ENCODE results near the gene CRYM.

Gene CRYM

GRCh38 chr16:21227866-21228265, 50.2 kb downstream of the CRYM start:
- no peak overlapping the region for H3K9ac ChIP-seq
- TF ChIP-seq CTCF (IDR thresholded peaks at IDR 0.05) = no peak
- no peaks in the 10 kb centered on the region for H3K4me1 ChIP-seq
- H3K79me2 ChIP-seq = no peaks in the 10 kb centered on the region
- H3K27me3 ChIP-seq (ENCODE audit: control insufficient read depth, insufficient read depth, low read length) = no peaks in the 10 kb centered on the region
- H3K4me2 ChIP-seq (ENCODE audit: low read length) = no peak overlapping the region
- H3K27ac ChIP-seq = no peak overlapping the region
- no peak overlapping the region for H3K4me3 ChIP-seq (ENCODE audit: low read depth, low read length)
- H3K36me3 ChIP-seq (ENCODE audit: control insufficient read depth, insufficient read depth, low read length) = no peaks in the 10 kb centered on the region
- H3K9me3 ChIP-seq (ENCODE audit: control insufficient read depth, low read length) = no peaks in the 10 kb centered on the region
- no peak overlapping the region for H2AFZ ChIP-seq

GRCh38 chr16:21226749-21227148, 51.3 kb downstream of the CRYM start:
- H3K4me3 ChIP-seq (ENCODE audit: low read depth, low read length) = no peak overlapping the region
- no peaks in the 10 kb centered on the region for H3K79me2 ChIP-seq
- no peak overlapping the region for H3K27ac ChIP-seq
- no peak overlapping the region for H3K9ac ChIP-seq
- H3K9me3 ChIP-seq (ENCODE audit: control insufficient read depth, low read length) = no peaks in the 10 kb centered on the region
- H2AFZ ChIP-seq = no peak overlapping the region
- no peak overlapping the region for H3K4me2 ChIP-seq (ENCODE audit: low read length)
- no peak for TF ChIP-seq CTCF (IDR thresholded peaks at IDR 0.05)
- no peaks in the 10 kb centered on the region for H3K27me3 ChIP-seq (ENCODE audit: control insufficient read depth, insufficient read depth, low read length)
- H3K4me1 ChIP-seq = no peaks in the 10 kb centered on the region
- H3K36me3 ChIP-seq (ENCODE audit: control insufficient read depth, insufficient read depth, low read length) = no peaks in the 10 kb centered on the region

GRCh38 chr16:21224800-21225199, 53.3 kb downstream of the CRYM start:
- Histone ChIP-seq H3K79me2 (no peaks in the 10 kb centered on the region), H3K9ac (no peak overlapping the region), H3K4me3 (ENCODE audit: low read depth, low read length) (no peak overlapping the region), H2AFZ (no peak overlapping the region), H3K27me3 (ENCODE audit: control insufficient read depth, insufficient read depth, low read length) (no peaks in the 10 kb centered on the region), H3K36me3 (ENCODE audit: control insufficient read depth, insufficient read depth, low read length) (no peaks in the 10 kb centered on the region), H3K27ac (no peak overlapping the region), H3K4me1 (no peaks in the 10 kb centered on the region), H3K9me3 (ENCODE audit: control insufficient read depth, low read length) (no peaks in the 10 kb centered on the region), H3K4me2 (ENCODE audit: low read length) (no peak overlapping the region)
- TF ChIP-seq CTCF (IDR thresholded peaks at IDR 0.05) = no peak

GRCh38 chr16:21223787-21224186, 54.3 kb downstream of the CRYM start:
- H3K27me3 ChIP-seq (ENCODE audit: control insufficient read depth, insufficient read depth, low read length) = no peaks in the 10 kb centered on the region
- H3K9me3 ChIP-seq (ENCODE audit: control insufficient read depth, low read length) = no peaks in the 10 kb centered on the region
- no peak overlapping the region for H3K4me3 ChIP-seq (ENCODE audit: low read depth, low read length)
- no peak overlapping the region for H3K4me2 ChIP-seq (ENCODE audit: low read length)
- H3K36me3 ChIP-seq (ENCODE audit: control insufficient read depth, insufficient read depth, low read length) = no peaks in the 10 kb centered on the region
- H3K27ac ChIP-seq = no peak overlapping the region
- H3K4me1 ChIP-seq = no peaks in the 10 kb centered on the region
- no peak for TF ChIP-seq CTCF (IDR thresholded peaks at IDR 0.05)
- no peak overlapping the region for H2AFZ ChIP-seq
- no peaks in the 10 kb centered on the region for H3K79me2 ChIP-seq
- H3K9ac ChIP-seq = no peak overlapping the region

- Histone ChIP-seq H3K4me2 (ENCODE audit: low read length) (no peak overlapping the region), H3K9me3 (ENCODE audit: control insufficient read depth, low read length) (no peaks in the 10 kb centered on the region), H3K4me3 (ENCODE audit: low read depth, low read length) (no peak overlapping the region), H3K36me3 (ENCODE audit: control insufficient read depth, insufficient read depth, low read length) (no peaks in the 10 kb centered on the region), H3K79me2 (no peaks in the 10 kb centered on the region), H3K9ac (no peak overlapping the region), H2AFZ (no peak overlapping the region), H3K4me1 (no peaks in the 10 kb centered on the region), H3K27me3 (ENCODE audit: control insufficient read depth, insufficient read depth, low read length) (no peaks in the 10 kb centered on the region), H3K27ac (no peak overlapping the region)
- TF ChIP-seq CTCF (IDR thresholded peaks at IDR 0.05) = no peak
Observed at GRCh38 chr16:21222495-21223337, 55.4 kb downstream of the CRYM start.
